GM23338 (cell line): ENCODE data around the gene ROBO1. TPM values are rescaled to one million over a fixed set of nuclear protein-coding genes. Genes with fewer than 3 reads are reported as not detected.

Source experiments
- ATAC-seq: fragments of 200-7000 bp; cut with Tn5 transposase; 3 replicates; pipeline ENCODE4 v1.9.1; 2020
- DNase-seq: peaks from one replicate; pipeline ENCODE4 v3.0.0-alpha.2; 2015; ENCODE audit warnings: low spot score
- H2AFZ ChIP-seq: fragments of 200-600 bp; sonication (generic); 2 replicates; pipeline ENCODE4 v1.8.0; 2016; ENCODE audit warnings: antibody characterized with exemption, mild to moderate bottlenecking, moderate library complexity
- H3F3A ChIP-seq: fragments of 200-600 bp; sonication (generic); replicated peaks from 2 replicates; pipeline ENCODE4 v1.8.0; 2017; ENCODE audit warnings: antibody characterized with exemption, mixed run types, low read depth
- H3K27ac ChIP-seq: fragments of 200-600 bp; sonication (generic); 2 replicates; pipeline ENCODE4 v1.6.1; 2016; ENCODE audit warnings: low read depth
- H3K27me3 ChIP-seq: fragments of 200-600 bp; sonication (generic); 2 replicates; pipeline ENCODE4 v1.8.0; 2016; ENCODE audit warnings: mild to moderate bottlenecking, mixed run types, moderate library complexity; ENCODE audit not compliant: insufficient read depth
- H3K36me3 ChIP-seq: fragments of 200-600 bp; sonication (generic); 2 replicates; pipeline ENCODE4 v1.8.0; 2016; ENCODE audit warnings: mild to moderate bottlenecking; ENCODE audit not compliant: insufficient read depth
- H3K4me1 ChIP-seq: fragments of 200-600 bp; sonication (generic); 2 replicates; pipeline ENCODE4 v1.8.0; 2016; ENCODE audit warnings: mild to moderate bottlenecking, moderate library complexity; ENCODE audit not compliant: insufficient read depth
- H3K4me2 ChIP-seq: fragments of 200-600 bp; sonication (generic); 2 replicates; pipeline ENCODE4 v1.7.1; 2017; ENCODE audit warnings: mixed run types
- H3K4me3 ChIP-seq: fragments of 200-600 bp; sonication (generic); 2 replicates; pipeline ENCODE4 v1.6.1; 2016; ENCODE audit warnings: mixed run types
- H3K79me2 ChIP-seq: fragments of 200-600 bp; sonication (generic); replicated peaks from 2 replicates; pipeline ENCODE4 v1.8.0; 2017; ENCODE audit warnings: mild to moderate bottlenecking; ENCODE audit not compliant: insufficient read depth
- H3K9me2 ChIP-seq: fragments of 200-600 bp; sonication (generic); 2 replicates; pipeline ENCODE4 v1.8.0; 2017; ENCODE audit not compliant: insufficient read depth
- H4K20me1 ChIP-seq: fragments of 200-600 bp; sonication (generic); replicated peaks from 2 replicates; pipeline ENCODE4 v1.8.0; 2017; ENCODE audit warnings: mild to moderate bottlenecking; ENCODE audit not compliant: insufficient read depth
- H3K27ac Mint-ChIP-seq: 2 replicates; pipeline ENCODE4 v1.8.0; 2020; ENCODE audit warnings: inconsistent platforms, mild to moderate bottlenecking, moderate library complexity, mixed read lengths
- H3K27me3 Mint-ChIP-seq: 3 replicates; pipeline ENCODE4 v1.8.0; 2022; ENCODE audit warnings: low read depth, mild to moderate bottlenecking, moderate library complexity, mixed read lengths, inconsistent platforms; ENCODE audit not compliant: insufficient read depth, poor library complexity
- H3K36me3 Mint-ChIP-seq: 3 replicates; pipeline ENCODE4 v1.8.0; 2021; ENCODE audit warnings: low read depth, mild to moderate bottlenecking, inconsistent platforms, moderate library complexity, mixed read lengths
- H3K4me1 Mint-ChIP-seq: 3 replicates; pipeline ENCODE4 v1.8.0; 2020; ENCODE audit warnings: mild to moderate bottlenecking, inconsistent platforms, mixed read lengths
- H3K4me3 Mint-ChIP-seq: 3 replicates; pipeline ENCODE4 v1.8.0; 2021; ENCODE audit warnings: moderate library complexity, mild to moderate bottlenecking, inconsistent platforms, mixed read lengths
- H3K9me3 Mint-ChIP-seq: 3 replicates; pipeline ENCODE4 v1.8.0; 2020; ENCODE audit warnings: moderate library complexity, mild to moderate bottlenecking, inconsistent platforms, mixed read lengths
- CREB1 ChIP-seq: fragments of 250-450 bp; sonication (Bioruptor Pico); IDR thresholded peaks from 2 replicates; pipeline ENCODE4 v1.5.0; 2020; ENCODE audit warnings: low read depth, mild to moderate bottlenecking, moderate library complexity
- CTCF ChIP-seq, 2 experiments: fragments of 200-600 bp in 1 of 2; sonication (generic) in 1 of 2; conservative IDR thresholded peaks; 2 replicates each; pipeline versions ENCODE4 v1.5.1 to v1.6.1; 2016 to 2017; ENCODE audit warnings: antibody characterized with exemption in 2 of 2, low read depth in 2 of 2, mild to moderate bottlenecking in 2 of 2, moderate library complexity in 1 of 2
- ETS1 ChIP-seq: IDR thresholded peaks from 2 replicates; pipeline ENCODE4 v1.6.1; 2016; ENCODE audit warnings: antibody characterized with exemption
- EZH2 ChIP-seq: fragments of 200-600 bp; sonication (generic); IDR thresholded peaks from one replicate; pipeline ENCODE4 v1.8.0; 2017; ENCODE audit warnings: antibody characterized with exemption, mild to moderate bottlenecking, low read depth; ENCODE audit not compliant: unreplicated experiment
- EZH2phosphoT487 ChIP-seq: fragments of 200-600 bp; sonication (generic); IDR thresholded peaks from one replicate; pipeline ENCODE4 v1.8.1; 2018; ENCODE audit warnings: antibody characterized with exemption; ENCODE audit not compliant: unreplicated experiment
- JUNB ChIP-seq: IDR thresholded peaks from one replicate; pipeline ENCODE4 v1.6.1; 2016; ENCODE audit warnings: antibody characterized with exemption; ENCODE audit not compliant: unreplicated experiment
- POLR2AphosphoS5 ChIP-seq: IDR thresholded peaks from 2 replicates; pipeline ENCODE4 v1.6.1; 2016; ENCODE audit warnings: antibody characterized with exemption, low read depth
- REST ChIP-seq: IDR thresholded peaks from one replicate; pipeline ENCODE4 v1.6.1; 2018; ENCODE audit warnings: antibody characterized with exemption; ENCODE audit not compliant: unreplicated experiment
- STAT1 ChIP-seq: IDR thresholded peaks from one replicate; pipeline ENCODE4 v1.6.1; 2016; ENCODE audit warnings: antibody characterized with exemption; ENCODE audit not compliant: unreplicated experiment
- ZNF114 ChIP-seq: fragments of 250-450 bp; sonication (Bioruptor Pico); IDR thresholded peaks from 2 replicates; pipeline ENCODE4 v1.5.0; 2020; ENCODE audit warnings: mild to moderate bottlenecking, moderate library complexity
- ZNF331 ChIP-seq: fragments of 250-450 bp; sonication (Bioruptor Pico); IDR thresholded peaks from 2 replicates; pipeline ENCODE4 v1.5.0; 2020; ENCODE audit warnings: low read depth, mild to moderate bottlenecking, moderate library complexity
- polyA plus RNA-seq: library from polyadenylated mRNA; unstranded; fragments of >200 nt; fragmentation: Nextera tagmentation; extraction: Ambion mirVana; gene quantifications from 2 replicates; pipeline ENCODE4 v1.2.1, GENCODE V29; 2016
- total RNA-seq: library from RNA; depleted of rRNA; stranded (reverse); fragments of >200 nt; shearing (Covaris generic); gene quantifications from 2 replicates; pipeline ENCODE4 v1.2.3, GENCODE V29; 2014

ROBO1 gene
- total and polyA plus RNA-seq, 2 experiments from 2014 or later: 19.2 to 78.3 TPM

- TF ChIP-seq ETS1 (no peak), JUNB (no peak), ZNF331 (CRISPR knock-in tag) (no peak), CREB1 (no peak), ZNF114 (CRISPR knock-in tag) (no peak)
Observed at GRCh38 chr3:79111375-79112052, 656.3 kb downstream of the ROBO1 start (continued).

GRCh38 chr3:79109754-79110153 lies 658.0 kb downstream of the ROBO1 start:
- DNase-seq: no peak
- no peak for TF ChIP-seq JUNB
- no peak for TF ChIP-seq POLR2AphosphoS5
- TF ChIP-seq EZH2: no peak
- no peak for TF ChIP-seq CTCF (conservative IDR thresholded peaks at IDR 0.05; ENCODE audit: low read depth in 2 of 2)
- TF ChIP-seq CREB1: no peak
- no peak for TF ChIP-seq EZH2phosphoT487
- TF ChIP-seq STAT1: no peak
- TF ChIP-seq REST: no peak
- no peak for TF ChIP-seq ZNF114 (CRISPR knock-in tag)
- H3K27me3 Mint-ChIP-seq: no peaks in the 10 kb centered on the region
- Histone ChIP-seq H3K4me3 (no peak overlapping the region), H3K9me2 (no peaks in the 10 kb centered on the region), H3K27ac (no peak overlapping the region), H3K27me3 (no peaks in the 10 kb centered on the region), H2AFZ (no peak overlapping the region), H3K36me3 (no peaks in the 10 kb centered on the region), H3F3A (no peaks in the 10 kb centered on the region), H3K4me1 (peaks cover 2% of the 10 kb centered on the region; the same call in 1 of the 2 replicates), H4K20me1 (no peaks in the 10 kb centered on the region), H3K4me2 (no peak overlapping the region), H3K79me2 (no peaks in the 10 kb centered on the region)
- H3K36me3 Mint-ChIP-seq: no peaks in the 10 kb centered on the region
- H3K4me1 Mint-ChIP-seq: peaks cover 15% of the 10 kb centered on the region; the same call in 2 of the 3 replicates
- H3K9me3 Mint-ChIP-seq: no peaks in the 10 kb centered on the region
- no peak for ATAC-seq
- H3K4me3 Mint-ChIP-seq: no peak overlapping the region
- no peak overlapping the region for H3K27ac Mint-ChIP-seq
